LNCaP clone FGC (cell line): ENCODE measurements around the gene CITED2.

Experiments used
- DNase-seq: peaks from one replicate; pipeline ENCODE4 v3.0.0-alpha.2; 2011; ENCODE audit warnings: low read depth
- H3K4me3 ChIP-seq: 2 replicates; pipeline ENCODE4 v1.5.1; 2011; ENCODE audit warnings: mild to moderate bottlenecking, low read depth, low read length, control low read depth
- TF ChIP-seq, protein P1 (sequence below): IDR thresholded peaks from 2 replicates; pipeline ENCODE4 v1.5.1; 2012; ENCODE audit warnings: mild to moderate bottlenecking; ENCODE audit not compliant: control insufficient read depth, insufficient read depth; ENCODE audit errors: extremely low read depth

Gene CITED2

DNA sequence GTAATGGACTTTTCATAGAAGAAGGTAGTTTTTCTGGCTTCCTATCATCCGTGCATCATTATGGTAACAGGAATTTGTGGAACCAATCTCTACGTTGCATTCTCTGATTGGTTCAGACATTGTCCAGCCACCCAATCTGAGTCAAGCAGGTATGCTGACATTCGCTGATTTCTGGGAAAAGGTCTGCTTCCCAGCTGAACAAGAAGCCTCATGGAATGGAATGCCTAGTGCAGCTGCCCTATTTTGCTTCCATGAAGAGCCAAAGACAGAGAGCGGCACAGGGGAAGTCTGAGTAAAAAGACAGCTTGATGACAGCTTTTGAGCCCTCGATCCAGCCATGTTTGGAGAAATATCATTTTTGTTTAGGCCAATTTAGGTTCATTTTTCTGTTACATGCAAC is 44.1 kb downstream of the CITED2 start:
- DNase-seq, result no peak
- TF ChIP-seq, protein P1, sequence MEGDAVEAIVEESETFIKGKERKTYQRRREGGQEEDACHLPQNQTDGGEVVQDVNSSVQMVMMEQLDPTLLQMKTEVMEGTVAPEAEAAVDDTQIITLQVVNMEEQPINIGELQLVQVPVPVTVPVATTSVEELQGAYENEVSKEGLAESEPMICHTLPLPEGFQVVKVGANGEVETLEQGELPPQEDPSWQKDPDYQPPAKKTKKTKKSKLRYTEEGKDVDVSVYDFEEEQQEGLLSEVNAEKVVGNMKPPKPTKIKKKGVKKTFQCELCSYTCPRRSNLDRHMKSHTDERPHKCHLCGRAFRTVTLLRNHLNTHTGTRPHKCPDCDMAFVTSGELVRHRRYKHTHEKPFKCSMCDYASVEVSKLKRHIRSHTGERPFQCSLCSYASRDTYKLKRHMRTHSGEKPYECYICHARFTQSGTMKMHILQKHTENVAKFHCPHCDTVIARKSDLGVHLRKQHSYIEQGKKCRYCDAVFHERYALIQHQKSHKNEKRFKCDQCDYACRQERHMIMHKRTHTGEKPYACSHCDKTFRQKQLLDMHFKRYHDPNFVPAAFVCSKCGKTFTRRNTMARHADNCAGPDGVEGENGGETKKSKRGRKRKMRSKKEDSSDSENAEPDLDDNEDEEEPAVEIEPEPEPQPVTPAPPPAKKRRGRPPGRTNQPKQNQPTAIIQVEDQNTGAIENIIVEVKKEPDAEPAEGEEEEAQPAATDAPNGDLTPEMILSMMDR, result no peak
- no peak overlapping the region for H3K4me3 ChIP-seq

DNA sequence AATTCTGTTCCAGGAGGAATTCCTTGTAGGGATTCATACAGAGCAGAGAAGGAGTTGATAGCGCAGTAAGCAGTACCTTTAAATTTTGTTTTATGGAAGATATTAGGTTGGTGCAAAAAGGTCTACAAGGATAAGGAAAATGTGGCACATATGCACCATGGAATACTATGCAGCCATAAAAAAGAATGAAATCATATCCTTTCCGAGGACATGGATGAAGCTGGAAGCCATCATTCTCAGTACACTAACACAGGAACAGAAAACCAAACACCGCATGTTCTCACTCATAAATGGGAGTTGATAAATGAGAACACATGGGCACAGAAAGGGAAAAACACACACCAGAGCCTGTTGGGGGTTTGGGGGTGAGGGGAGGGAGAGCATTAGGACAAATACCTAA is 45.2 kb downstream of the CITED2 start:
- no peak for DNase-seq
- TF ChIP-seq, protein P1, result no peak
- no peak overlapping the region for H3K4me3 ChIP-seq

DNA sequence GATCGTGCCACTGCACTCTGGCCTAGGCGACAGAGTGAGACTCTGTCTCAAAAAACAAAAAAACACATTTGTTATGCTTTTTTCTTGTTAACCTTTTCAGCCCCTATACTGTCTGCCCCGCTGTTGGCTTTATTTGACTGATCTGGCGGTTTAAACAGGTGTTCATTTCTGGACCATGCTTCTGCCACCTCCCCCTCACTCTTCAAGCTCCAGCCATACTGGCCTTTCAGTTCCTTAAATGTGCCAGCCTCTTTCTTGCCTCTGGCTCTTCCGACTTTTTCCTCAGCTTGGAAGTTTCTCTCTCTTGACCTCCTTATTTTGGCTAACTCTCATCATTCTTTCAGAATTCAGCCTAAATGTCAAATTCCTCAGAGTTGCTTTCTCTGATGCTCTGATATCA is 47.4 kb downstream of the CITED2 start:
- H3K4me3 ChIP-seq, result no peak overlapping the region
- no peak for DNase-seq
- TF ChIP-seq, protein P1, result no peak

DNA sequence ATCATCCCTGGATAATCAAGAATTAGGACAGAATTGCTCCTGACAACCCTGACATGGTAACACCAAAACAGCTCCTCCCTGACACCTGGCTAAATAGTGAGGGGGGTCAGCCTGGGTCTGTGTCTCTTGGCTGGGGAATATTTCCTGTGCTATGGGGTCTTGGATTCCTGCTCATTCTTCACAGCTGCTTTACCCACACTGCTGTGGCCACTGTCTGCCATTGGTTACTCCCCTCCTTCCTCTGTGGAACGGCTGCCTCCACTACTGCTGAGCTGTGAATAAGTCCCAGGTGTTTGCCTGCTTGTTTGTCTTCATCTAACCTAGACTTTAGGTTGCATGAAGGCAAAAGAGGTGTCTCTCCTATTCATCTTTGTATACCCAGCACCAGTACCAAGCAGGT is 48.8 kb downstream of the CITED2 start:
- no peak for DNase-seq
- no peak overlapping the region for H3K4me3 ChIP-seq
- TF ChIP-seq, protein P1, result no peak

DNA sequence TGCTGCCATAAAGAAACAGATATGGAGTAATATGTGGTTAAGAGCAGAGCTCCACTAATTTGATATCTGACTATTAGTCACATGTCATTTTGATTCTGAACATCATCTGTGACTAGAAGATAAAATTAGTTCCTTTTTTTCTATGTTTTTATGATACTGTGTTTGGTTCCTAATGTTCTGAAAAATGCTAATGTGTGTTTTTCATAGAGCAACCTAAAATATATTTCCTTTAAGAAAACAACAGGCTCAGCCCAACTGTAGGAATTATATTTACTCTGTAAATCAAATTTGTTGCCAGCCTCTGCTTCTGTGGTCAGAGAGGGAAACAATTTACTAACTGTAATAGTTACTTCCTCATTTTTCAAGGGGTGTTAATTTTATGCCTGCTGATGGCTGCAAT is 49.3 kb downstream of the CITED2 start:
- no peak overlapping the region for H3K4me3 ChIP-seq
- DNase-seq, result no peak
- TF ChIP-seq, protein P1, result no peak

DNA sequence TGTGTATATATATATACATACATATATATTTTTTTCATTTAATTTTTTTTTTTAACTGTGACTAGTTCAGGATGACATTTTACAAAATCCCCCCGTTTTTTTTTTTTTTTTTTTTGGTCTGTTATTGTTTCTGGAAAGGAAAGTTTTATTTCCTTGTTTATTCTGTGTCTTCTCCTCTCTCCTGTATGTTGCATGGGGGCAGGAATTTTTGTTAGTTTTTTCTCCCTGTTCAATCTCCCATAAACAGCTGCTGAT is 50.2 kb downstream of the CITED2 start:
- no peak for DNase-seq
- H3K4me3 ChIP-seq, result no peak overlapping the region
- TF ChIP-seq, protein P1, result no peak

DNA sequence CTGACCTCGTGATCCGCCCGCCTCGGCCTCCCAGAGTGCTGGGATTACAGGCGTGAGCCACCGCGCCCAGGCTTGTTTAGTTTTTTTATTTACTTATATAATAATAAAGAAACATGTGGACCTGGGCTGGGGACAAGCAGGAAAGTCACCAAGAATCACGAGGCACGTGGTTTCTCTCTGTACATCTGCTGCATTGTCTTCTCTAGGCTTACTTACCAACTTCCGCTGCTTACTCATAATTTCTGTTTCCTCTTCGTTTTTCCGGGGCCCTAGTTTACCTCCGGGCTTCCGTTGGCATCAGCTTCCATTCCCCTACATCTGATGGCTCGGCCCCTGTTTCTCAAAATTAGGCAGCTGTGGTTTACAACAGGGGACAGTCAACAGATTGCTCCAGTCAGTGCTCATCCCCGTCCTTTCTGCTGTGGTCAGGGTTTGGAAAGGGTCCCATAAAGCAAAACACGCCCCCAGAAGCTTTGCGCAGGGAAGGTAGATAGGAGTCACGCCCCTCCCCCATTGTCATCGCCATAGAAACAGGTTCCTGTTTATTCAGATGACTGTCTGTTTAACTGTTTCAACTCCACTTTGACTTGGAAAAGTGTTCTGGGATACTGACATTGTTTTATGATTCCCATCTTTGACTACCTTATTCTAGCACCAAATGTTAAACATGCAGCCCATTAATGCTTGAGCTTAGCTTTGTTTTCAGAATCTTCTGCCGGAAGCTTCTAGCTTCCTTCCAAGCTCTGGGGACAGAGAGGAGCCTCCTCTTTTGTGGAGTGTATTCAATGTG is 50.7 kb downstream of the CITED2 start:
- TF ChIP-seq, protein P1, result no peak
- H3K4me3 ChIP-seq, result no peak overlapping the region
- DNase-seq, result no peak
